Measurements from ENCODE around the gene NDUFAF3. TPM values are rescaled to one million over a fixed set of nuclear protein-coding genes. Genes with fewer than 3 reads are reported as not detected.
"Not testable (repeated sequence)": the region's sequence is repeated elsewhere in the genome, so short reads cannot be mapped to it uniquely, and the experiment has no call there.

The NDUFAF3 gene
- total RNA-seq, 4 donors from 2014 or later, result 120 to 305 (median 146) TPM

- H3K9me3 ChIP-seq, result no peaks in the 10 kb centered on the region
- H3K4me3 ChIP-seq (replicated peaks in 1 of 3), result peak overlapping the region in 1 of 3 donors; percentile 86
- H3K27ac ChIP-seq, result peak overlapping the region; percentile 96 to 98 (median 96)
- TF ChIP-seq POLR2A (IDR thresholded peaks at IDR 0.05), result no peak
- TF ChIP-seq CTCF (IDR thresholded peaks at IDR 0.05), result no peak
- intact Hi-C loops (cut with DNase I), result no loop called here
- peaks cover 18 to 25% of the 10 kb centered on the region in 2 donors for H3K4me1 ChIP-seq
- H3K27me3 ChIP-seq, result no peaks in the 10 kb centered on the region
- 79 to 97% methylated on average over 2 to 5 of the region's 5 CpGs for WGBS, 2 donors
- H3K36me3 ChIP-seq, result no peaks in the 10 kb centered on the region
- no peak for DNase-seq
These were observed 15.9 kb upstream of the NDUFAF3 start for GRCh38 chr3:49005998-49006397.

GRCh38 chr3:49006408-49007067 lies 15.4 kb upstream of the NDUFAF3 start:
- WGBS, 2 donors, result 0 to 1% methylated on average over 2 to 27 of the region's 32 CpGs
- Histone ChIP-seq H3K27ac (peak overlapping the region; percentile 96 to 98 (median 96)), H3K4me3 (replicated peaks in 1 of 3) (peak overlapping the region; percentile 36 to 86 (median 72)), H3K36me3 (no peaks in the 10 kb centered on the region), H3K27me3 (no peaks in the 10 kb centered on the region), H3K9me3 (no peaks in the 10 kb centered on the region), H3K4me1 (peaks cover 18 to 25% of the 10 kb centered on the region in 2 donors)
- intact Hi-C loops (cut with DNase I), result no loop called here
- TF ChIP-seq CTCF (IDR thresholded peaks at IDR 0.05) (no peak), POLR2A (IDR thresholded peaks at IDR 0.05) (peak in 1 of 2 donors; percentile 14)
- peak; percentile 50 to 57 for DNase-seq

- H3K9me3 ChIP-seq, result no peaks in the 10 kb centered on the region
- H3K27me3 ChIP-seq, result no peaks in the 10 kb centered on the region
- WGBS, 2 donors, result 0% methylated on average over 24 to 61 of the region's 65 CpGs
- H3K36me3 ChIP-seq, result no peaks in the 10 kb centered on the region
- peaks cover 18 to 25% of the 10 kb centered on the region in 2 donors for H3K4me1 ChIP-seq
- intact Hi-C loops (cut with DNase I), result no loop called here
- TF ChIP-seq POLR2A (IDR thresholded peaks at IDR 0.05), result peak in 1 of 2 donors; percentile 85
- peak in 3 of 6 experiments; percentile 36 to 49 (median 45) for TF ChIP-seq CTCF (IDR thresholded peaks at IDR 0.05)
- H3K4me3 ChIP-seq (replicated peaks in 1 of 3), result peak within 1 kb of the TSS; percentile 72 to 86 (median 84)
- H3K27ac ChIP-seq, result peak within 1 kb of the TSS; percentile 96 to 98 (median 96)
- peak; percentile 99 for DNase-seq
These were observed 14.7 kb upstream of the NDUFAF3 start, which contains the start of gene WDR6 for GRCh38 chr3:49007068-49007770. TSS of gene WDR6 (plus strand) at chr3:49007391. CDS start at chr3:49007432, 41 bp downstream.

- Histone ChIP-seq H3K36me3 (peaks cover 0 to 4% of the 10 kb centered on the region in 2 donors), H3K4me3 (replicated peaks in 1 of 3) (peak overlapping the region; percentile 72 to 86 (median 84)), H3K4me1 (peaks cover 18 to 25% of the 10 kb centered on the region in 2 donors), H3K27ac (peak overlapping the region; percentile 96 to 98 (median 96)), H3K9me3 (no peaks in the 10 kb centered on the region), H3K27me3 (no peaks in the 10 kb centered on the region)
- WGBS, 2 donors, result 9 to 19% methylated on average over 20 to 34 of the region's 41 CpGs
- TF ChIP-seq POLR2A (IDR thresholded peaks at IDR 0.05) (no peak), CTCF (IDR thresholded peaks at IDR 0.05) (no peak)
- DNase-seq, result peak; percentile 87 to 90
- intact Hi-C loops (cut with DNase I), result no loop called here
These were observed 14.0 kb upstream of the NDUFAF3 start for GRCh38 chr3:49007771-49008528.

GRCh38 chr3:49008627-49009026 lies 13.3 kb upstream of the NDUFAF3 start:
- DNase-seq; H3K4me3 ChIP-seq (replicated peaks in 1 of 3); H3K27me3 ChIP-seq; H3K36me3 ChIP-seq; H3K9me3 ChIP-seq; intact Hi-C loops (cut with DNase I); H3K27ac ChIP-seq: not testable (repeated sequence)
- 88 to 92% methylated on average over 5 of the region's 5 CpGs for WGBS, 2 donors
- H3K4me1 ChIP-seq, result peaks cover 18 to 25% of the 10 kb centered on the region in 2 donors

All from thyroid gland (tissue), 4 donors.